Measurements from ENCODE around the gene DYNLRB1. TPM values are rescaled to one million over a fixed set of nuclear protein-coding genes. Genes with fewer than 3 reads are reported as not detected.

The DYNLRB1 gene
- total and polyA plus RNA-seq, 2 of the 13 experiments (the other 11 are each of a cell fraction or from before 2014, with no cell fraction given) = 140 to 244 TPM

DNA sequence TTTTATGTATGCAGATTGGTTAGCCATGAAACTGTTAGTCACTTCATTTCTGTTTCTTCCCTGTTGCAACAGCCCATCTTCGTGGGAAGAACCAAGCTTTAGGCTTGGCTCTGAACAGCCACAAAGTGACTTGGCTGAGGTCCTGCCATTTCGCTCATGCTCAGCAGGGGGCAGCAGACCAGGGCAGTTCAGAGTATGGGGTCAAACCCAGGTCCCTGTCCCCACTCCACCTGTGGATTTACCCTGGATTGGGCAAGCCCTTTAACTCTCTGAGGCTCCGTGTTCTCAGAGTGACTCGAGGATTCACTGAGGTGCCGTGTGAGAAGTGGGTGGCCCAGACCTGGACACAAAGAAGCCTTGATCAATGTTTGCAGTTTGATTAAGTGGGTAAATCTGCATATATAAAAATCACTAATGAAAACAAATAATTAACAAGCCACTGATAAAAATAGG is 22.5 kb downstream of the DYNLRB1 start (continued):
- TF ChIP-seq, protein P1, sequence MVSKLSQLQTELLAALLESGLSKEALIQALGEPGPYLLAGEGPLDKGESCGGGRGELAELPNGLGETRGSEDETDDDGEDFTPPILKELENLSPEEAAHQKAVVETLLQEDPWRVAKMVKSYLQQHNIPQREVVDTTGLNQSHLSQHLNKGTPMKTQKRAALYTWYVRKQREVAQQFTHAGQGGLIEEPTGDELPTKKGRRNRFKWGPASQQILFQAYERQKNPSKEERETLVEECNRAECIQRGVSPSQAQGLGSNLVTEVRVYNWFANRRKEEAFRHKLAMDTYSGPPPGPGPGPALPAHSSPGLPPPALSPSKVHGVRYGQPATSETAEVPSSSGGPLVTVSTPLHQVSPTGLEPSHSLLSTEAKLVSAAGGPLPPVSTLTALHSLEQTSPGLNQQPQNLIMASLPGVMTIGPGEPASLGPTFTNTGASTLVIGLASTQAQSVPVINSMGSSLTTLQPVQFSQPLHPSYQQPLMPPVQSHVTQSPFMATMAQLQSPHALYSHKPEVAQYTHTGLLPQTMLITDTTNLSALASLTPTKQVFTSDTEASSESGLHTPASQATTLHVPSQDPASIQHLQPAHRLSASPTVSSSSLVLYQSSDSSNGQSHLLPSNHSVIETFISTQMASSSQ (IDR thresholded peaks at IDR 0.05; ENCODE audit: low read depth) = no peak
- TF ChIP-seq, protein P1 (CRISPR knock-in tag; IDR thresholded peaks at IDR 0.05; ENCODE audit: borderline replicate concordance) = no peak
- TF ChIP-seq, protein P2, sequence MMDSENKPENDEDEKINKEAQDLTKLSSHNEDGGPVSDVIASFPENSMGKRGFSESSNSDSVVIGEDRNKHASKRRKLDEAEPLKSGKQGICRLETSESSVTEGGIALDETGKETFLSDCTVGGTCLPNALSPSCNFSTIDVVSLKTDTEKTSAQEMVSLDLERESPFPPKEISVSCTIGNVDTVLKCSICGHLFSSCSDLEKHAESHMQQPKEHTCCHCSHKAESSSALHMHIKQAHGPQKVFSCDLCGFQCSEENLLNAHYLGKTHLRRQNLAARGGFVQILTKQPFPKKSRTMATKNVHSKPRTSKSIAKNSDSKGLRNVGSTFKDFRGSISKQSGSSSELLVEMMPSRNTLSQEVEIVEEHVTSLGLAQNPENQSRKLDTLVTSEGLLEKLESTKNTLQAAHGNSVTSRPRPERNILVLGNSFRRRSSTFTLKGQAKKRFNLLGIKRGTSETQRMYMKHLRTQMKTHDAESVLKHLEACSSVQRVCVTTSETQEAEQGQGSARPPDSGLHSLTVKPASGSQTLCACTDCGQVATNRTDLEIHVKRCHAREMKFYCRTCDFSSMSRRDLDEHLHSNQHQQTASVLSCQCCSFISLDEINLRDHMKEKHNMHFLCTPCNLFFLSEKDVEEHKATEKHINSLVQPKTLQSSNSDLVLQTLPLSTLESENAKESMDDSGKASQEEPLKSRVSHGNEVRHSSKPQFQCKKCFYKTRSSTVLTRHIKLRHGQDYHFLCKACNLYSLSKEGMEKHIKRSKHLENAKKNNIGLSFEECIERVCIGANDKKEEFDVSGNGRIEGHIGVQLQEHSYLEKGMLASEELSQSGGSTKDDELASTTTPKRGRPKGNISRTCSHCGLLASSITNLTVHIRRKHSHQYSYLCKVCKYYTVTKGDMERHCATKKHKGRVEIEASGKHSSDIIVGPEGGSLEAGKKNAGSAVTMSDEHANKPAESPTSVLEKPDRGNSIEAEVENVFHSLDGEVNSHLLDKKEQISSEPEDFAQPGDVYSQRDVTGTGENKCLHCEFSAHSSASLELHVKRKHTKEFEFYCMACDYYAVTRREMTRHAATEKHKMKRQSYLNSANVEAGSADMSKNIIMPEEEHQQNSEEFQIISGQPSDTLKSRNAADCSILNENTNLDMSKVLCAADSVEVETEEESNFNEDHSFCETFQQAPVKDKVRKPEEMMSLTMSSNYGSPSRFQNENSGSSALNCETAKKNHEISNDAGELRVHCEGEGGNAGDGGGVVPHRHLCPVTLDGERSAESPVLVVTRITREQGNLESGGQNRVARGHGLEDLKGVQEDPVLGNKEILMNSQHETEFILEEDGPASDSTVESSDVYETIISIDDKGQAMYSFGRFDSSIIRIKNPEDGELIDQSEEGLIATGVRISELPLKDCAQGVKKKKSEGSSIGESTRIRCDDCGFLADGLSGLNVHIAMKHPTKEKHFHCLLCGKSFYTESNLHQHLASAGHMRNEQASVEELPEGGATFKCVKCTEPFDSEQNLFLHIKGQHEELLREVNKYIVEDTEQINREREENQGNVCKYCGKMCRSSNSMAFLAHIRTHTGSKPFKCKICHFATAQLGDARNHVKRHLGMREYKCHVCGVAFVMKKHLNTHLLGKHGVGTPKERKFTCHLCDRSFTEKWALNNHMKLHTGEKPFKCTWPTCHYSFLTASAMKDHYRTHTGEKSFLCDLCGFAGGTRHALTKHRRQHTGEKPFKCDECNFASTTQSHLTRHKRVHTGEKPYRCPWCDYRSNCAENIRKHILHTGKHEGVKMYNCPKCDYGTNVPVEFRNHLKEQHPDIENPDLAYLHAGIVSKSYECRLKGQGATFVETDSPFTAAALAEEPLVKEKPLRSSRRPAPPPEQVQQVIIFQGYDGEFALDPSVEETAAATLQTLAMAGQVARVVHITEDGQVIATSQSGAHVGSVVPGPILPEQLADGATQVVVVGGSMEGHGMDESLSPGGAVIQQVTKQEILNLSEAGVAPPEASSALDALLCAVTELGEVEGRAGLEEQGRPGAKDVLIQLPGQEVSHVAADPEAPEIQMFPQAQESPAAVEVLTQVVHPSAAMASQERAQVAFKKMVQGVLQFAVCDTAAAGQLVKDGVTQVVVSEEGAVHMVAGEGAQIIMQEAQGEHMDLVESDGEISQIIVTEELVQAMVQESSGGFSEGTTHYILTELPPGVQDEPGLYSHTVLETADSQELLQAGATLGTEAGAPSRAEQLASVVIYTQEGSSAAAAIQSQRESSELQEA (CRISPR knock-in tag; IDR thresholded peaks at IDR 0.05; ENCODE audit: not compliant biosample characterization) = peak; percentile 70
- TF ChIP-seq SP1 (IDR thresholded peaks at IDR 0.05) = no peak
- no peak for TF ChIP-seq SP1 (CRISPR knock-in tag; IDR thresholded peaks at IDR 0.05)
- TF ChIP-seq ZNF652 (CRISPR knock-in tag; IDR thresholded peaks at IDR 0.05; ENCODE audit: borderline replicate concordance, low read depth) = no peak
- no peak for TF ChIP-seq POLR2G (IDR thresholded peaks at IDR 0.05; ENCODE audit: low read depth, low read length)
- TF ChIP-seq ZNF530 (CRISPR knock-in tag; IDR thresholded peaks at IDR 0.05; ENCODE audit: low read depth) = no peak
- no peak; the same call in 1 of the 2 replicates for TF ChIP-seq TFE3 (CRISPR knock-in tag; IDR thresholded peaks at IDR 0.05)
- TF ChIP-seq FOXK1 (CRISPR knock-in tag; IDR thresholded peaks at IDR 0.05; ENCODE audit: borderline replicate concordance, low read depth) = no peak; the same call in 1 of the 2 replicates
- no peak for TF ChIP-seq ZNF20 (CRISPR knock-in tag; IDR thresholded peaks at IDR 0.05)
- 0 out of 2 replicates have a peak, but pooled peaks have one; percentile 46 for TF ChIP-seq ARID3A (IDR thresholded peaks at IDR 0.05; ENCODE audit: low read depth, low read length)
- no peak for TF ChIP-seq EEA1 (CRISPR knock-in tag; IDR thresholded peaks at IDR 0.05; ENCODE audit: borderline replicate concordance)
- TF ChIP-seq LCORL (IDR thresholded peaks at IDR 0.05) = no peak
- peak; percentile 61; the same call in 1 of the 2 replicates for TF ChIP-seq LCORL (CRISPR knock-in tag; IDR thresholded peaks at IDR 0.05)

All from HepG2 (cell line).